WTC11 (cell line): ENCODE data around the gene FCHSD2.

Source experiments
- CTCF ChIP-seq: fragments of 200-600 bp; IDR thresholded peaks from 2 replicates; pipeline ENCODE4 v1.8.0; 2022; ENCODE audit warnings: antibody characterized with exemption
- PRDM15 ChIP-seq: sonication (generic); formaldehyde crosslinking; IDR thresholded peaks from 2 replicates; pipeline ENCODE4 v1.8.0; 2022; ENCODE audit warnings: missing genetic modification reagents
- SMAD3 ChIP-seq: sonication (generic); formaldehyde crosslinking; IDR thresholded peaks from 2 replicates; pipeline ENCODE4 v1.8.0; 2022; ENCODE audit warnings: missing genetic modification reagents, mild to moderate bottlenecking, borderline replicate concordance
- ZBTB43 ChIP-seq: sonication (generic); formaldehyde crosslinking; IDR thresholded peaks from 2 replicates; pipeline ENCODE4 v1.8.1; 2023; ENCODE audit warnings: mild to moderate bottlenecking, missing genetic modification reagents
- ZNF416 ChIP-seq: fragments of 250-450 bp; sonication (Bioruptor Pico); IDR thresholded peaks from 2 replicates; pipeline ENCODE4 v1.9.0; 2021; ENCODE audit warnings: mild to moderate bottlenecking, inconsistent platforms
- TF ChIP-seq, protein P1 (sequence below): sonication (generic); formaldehyde crosslinking; IDR thresholded peaks from 2 replicates; pipeline ENCODE4 v1.8.1; 2023; ENCODE audit warnings: mild to moderate bottlenecking, missing genetic modification reagents, borderline replicate concordance
- TF ChIP-seq, protein P2 (sequence below): sonication (generic); formaldehyde crosslinking; IDR thresholded peaks from 2 replicates; pipeline ENCODE4 v1.8.1; 2022; ENCODE audit warnings: mild to moderate bottlenecking, moderate library complexity, missing genetic modification reagents

DNA sequence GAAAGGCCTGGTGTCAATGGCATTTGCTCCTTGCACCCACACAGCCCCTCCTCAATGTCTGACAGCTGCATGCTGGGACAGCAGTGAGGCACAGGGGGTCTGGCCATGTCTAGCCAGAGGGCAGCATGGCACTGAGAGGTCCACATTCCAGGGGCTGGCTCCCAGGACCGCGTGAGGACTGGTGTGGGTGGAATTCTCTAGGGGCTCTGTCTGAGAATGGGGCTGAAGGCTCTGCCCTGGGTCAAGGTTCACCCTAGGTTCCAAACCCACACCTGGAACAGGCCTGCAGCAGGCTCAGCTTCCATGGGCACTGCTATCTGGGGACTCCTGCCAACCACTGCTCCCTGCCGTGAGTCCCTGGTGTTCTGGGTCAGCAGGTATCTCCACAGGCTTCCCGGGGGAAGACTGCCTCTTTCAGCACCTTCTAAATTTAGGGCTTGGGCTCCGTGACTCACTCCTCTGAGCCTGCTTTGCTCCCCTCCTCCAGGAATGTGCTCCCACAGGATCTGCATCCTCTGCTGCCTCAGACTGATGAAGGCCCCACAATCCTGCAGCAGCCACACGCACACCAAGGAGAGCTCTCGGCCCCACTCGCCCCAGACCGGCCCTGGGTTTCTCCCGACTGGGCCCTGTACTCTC is 352.5 kb downstream of the FCHSD2 start:
- TF ChIP-seq, protein P1, sequence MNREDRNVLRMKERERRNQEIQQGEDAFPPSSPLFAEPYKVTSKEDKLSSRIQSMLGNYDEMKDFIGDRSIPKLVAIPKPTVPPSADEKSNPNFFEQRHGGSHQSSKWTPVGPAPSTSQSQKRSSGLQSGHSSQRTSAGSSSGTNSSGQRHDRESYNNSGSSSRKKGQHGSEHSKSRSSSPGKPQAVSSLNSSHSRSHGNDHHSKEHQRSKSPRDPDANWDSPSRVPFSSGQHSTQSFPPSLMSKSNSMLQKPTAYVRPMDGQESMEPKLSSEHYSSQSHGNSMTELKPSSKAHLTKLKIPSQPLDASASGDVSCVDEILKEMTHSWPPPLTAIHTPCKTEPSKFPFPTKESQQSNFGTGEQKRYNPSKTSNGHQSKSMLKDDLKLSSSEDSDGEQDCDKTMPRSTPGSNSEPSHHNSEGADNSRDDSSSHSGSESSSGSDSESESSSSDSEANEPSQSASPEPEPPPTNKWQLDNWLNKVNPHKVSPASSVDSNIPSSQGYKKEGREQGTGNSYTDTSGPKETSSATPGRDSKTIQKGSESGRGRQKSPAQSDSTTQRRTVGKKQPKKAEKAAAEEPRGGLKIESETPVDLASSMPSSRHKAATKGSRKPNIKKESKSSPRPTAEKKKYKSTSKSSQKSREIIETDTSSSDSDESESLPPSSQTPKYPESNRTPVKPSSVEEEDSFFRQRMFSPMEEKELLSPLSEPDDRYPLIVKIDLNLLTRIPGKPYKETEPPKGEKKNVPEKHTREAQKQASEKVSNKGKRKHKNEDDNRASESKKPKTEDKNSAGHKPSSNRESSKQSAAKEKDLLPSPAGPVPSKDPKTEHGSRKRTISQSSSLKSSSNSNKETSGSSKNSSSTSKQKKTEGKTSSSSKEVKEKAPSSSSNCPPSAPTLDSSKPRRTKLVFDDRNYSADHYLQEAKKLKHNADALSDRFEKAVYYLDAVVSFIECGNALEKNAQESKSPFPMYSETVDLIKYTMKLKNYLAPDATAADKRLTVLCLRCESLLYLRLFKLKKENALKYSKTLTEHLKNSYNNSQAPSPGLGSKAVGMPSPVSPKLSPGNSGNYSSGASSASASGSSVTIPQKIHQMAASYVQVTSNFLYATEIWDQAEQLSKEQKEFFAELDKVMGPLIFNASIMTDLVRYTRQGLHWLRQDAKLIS (CRISPR knock-in tag) = no peak
- TF ChIP-seq ZBTB43 (CRISPR knock-in tag) (no peak), ZNF416 (no peak), CTCF (no peak), SMAD3 (no peak), PRDM15 (CRISPR knock-in tag) (no peak)
- TF ChIP-seq, protein P2, sequence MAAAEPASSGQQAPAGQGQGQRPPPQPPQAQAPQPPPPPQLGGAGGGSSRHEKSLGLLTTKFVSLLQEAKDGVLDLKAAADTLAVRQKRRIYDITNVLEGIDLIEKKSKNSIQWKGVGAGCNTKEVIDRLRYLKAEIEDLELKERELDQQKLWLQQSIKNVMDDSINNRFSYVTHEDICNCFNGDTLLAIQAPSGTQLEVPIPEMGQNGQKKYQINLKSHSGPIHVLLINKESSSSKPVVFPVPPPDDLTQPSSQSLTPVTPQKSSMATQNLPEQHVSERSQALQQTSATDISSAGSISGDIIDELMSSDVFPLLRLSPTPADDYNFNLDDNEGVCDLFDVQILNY (CRISPR knock-in tag) = no peak
